ENCODE measurements around the gene C11orf91. TPM values are rescaled to one million over a fixed set of nuclear protein-coding genes. Genes with fewer than 3 reads are reported as not detected.

The C11orf91 gene
- total and polyA plus RNA-seq, 2 of the 8 experiments (the other 6 are each of a cell fraction or from before 2014, with no cell fraction given), result not detected

DNA sequence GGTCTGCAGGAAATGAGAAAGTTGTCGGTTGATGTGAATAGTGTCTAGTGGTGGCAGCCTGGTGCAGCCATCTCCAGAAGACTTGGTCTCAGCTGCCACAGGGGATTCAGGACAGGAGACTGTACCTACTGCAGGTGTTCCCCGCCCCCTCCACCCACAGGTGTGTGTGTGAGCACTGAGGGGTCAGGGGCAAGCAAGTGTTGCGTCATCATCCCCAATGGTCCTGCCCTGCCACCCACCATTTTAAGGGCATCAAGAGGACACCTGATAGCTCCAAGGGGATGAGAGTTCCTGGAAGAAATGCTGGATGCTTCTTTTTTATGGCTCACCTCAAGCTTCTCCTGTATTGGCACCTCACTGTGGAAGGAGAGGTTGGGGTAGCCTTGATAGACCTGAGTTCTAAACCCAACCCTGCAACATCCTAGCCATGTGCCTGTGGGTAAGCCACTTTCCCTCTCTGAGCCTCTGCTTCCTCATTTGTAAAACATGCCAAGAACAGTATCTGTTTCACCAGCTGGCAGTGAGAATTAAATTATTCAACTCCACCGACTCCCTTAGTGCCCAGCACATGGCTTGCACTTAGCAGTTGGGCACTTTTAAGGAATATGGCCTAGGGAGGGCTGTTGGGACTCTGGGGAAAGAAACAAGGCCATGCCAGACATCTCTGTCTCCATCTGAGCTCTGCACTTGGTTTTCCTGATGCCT is 6.1 kb downstream of the C11orf91 start (continued):
- TF ChIP-seq, protein P1, sequence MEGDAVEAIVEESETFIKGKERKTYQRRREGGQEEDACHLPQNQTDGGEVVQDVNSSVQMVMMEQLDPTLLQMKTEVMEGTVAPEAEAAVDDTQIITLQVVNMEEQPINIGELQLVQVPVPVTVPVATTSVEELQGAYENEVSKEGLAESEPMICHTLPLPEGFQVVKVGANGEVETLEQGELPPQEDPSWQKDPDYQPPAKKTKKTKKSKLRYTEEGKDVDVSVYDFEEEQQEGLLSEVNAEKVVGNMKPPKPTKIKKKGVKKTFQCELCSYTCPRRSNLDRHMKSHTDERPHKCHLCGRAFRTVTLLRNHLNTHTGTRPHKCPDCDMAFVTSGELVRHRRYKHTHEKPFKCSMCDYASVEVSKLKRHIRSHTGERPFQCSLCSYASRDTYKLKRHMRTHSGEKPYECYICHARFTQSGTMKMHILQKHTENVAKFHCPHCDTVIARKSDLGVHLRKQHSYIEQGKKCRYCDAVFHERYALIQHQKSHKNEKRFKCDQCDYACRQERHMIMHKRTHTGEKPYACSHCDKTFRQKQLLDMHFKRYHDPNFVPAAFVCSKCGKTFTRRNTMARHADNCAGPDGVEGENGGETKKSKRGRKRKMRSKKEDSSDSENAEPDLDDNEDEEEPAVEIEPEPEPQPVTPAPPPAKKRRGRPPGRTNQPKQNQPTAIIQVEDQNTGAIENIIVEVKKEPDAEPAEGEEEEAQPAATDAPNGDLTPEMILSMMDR (IDR thresholded peaks at IDR 0.05; ENCODE audit: control extremely low read depth in 1 of 3, insufficient read depth in 1 of 3, low read depth in 1 of 3, low read length in 3 of 3), result no peak
- TF ChIP-seq JUN (IDR thresholded peaks at IDR 0.05; ENCODE audit: low read depth, low read length) (no peak), E2F6 (IDR thresholded peaks at IDR 0.05) (no peak), PHF8 (conservative IDR thresholded peaks at IDR 0.05; ENCODE audit: low read depth, low read length) (no peak), TCF12 (IDR thresholded peaks at IDR 0.05; ENCODE audit: low read depth, low read length) (no peak), KDM4A (IDR thresholded peaks at IDR 0.05; ENCODE audit: low read depth, low read length, severe bottlenecking) (no peak), RAD21 (IDR thresholded peaks at IDR 0.05 in 1 of 2, conservative IDR thresholded peaks at IDR 0.05 in 1 of 2; ENCODE audit: low read depth in 2 of 2, low read length in 2 of 2) (no peak), SP1 (IDR thresholded peaks at IDR 0.05; ENCODE audit: low read depth, low read length) (no peak), CTBP2 (IDR thresholded peaks at IDR 0.05; ENCODE audit: borderline replicate concordance, insufficient read depth, insufficient read length, low read length) (no peak), CEBPB (IDR thresholded peaks at IDR 0.05; ENCODE audit: low read depth, low read length) (no peak)

Measured in H1 (cell line).